Astrocyte of the spinal cord (primary cell): ENCODE results near the gene KCNH2.

Source experiments
- DNase-seq: peaks from one replicate; pipeline ENCODE4 v3.0.0; 2011; ENCODE audit warnings: low read depth, low spot score
- H3K4me3 ChIP-seq: 2 replicates; pipeline ENCODE4 v1.5.1; 2011; ENCODE audit warnings: low read depth, mild to moderate bottlenecking, low read length, moderate library complexity
- in situ Hi-C: cut with HindIII; loops from 2 replicates; pipeline ENCODE4 v1.10.0; 2017; ENCODE audit warnings: low sequenced_read_pairs
- TF ChIP-seq, protein P1 (sequence below): IDR thresholded peaks from 2 replicates; pipeline ENCODE4 v1.5.1; 2012; ENCODE audit warnings: low read depth, mild to moderate bottlenecking, low read length, inconsistent platforms

Gene KCNH2

DNA sequence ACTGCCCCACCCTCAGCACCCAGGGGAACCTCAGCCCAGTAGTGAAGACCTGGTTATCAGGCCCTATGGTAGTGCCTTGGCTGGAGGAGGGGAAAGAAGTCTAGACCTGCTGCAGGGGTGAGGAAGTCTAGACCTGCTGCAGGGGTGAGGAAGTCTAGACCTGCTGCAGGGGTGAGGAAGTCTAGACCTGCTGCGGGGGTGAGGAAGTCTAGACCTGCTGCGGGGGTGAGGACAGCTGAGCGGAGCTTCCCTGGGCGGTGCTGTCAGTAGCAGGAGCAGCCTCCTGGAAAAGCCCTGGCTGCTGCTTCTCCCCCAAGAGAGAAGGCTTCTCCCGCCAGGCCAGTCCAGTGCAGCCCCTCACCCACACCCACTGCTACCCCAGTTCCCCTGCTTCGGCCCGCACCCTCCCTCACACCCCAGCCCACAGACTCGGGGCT is 19.0 kb upstream of the KCNH2 start:
- H3K4me3 ChIP-seq, result no peak overlapping the region
- in situ Hi-C loops, result no loop called here
- no peak for DNase-seq
- TF ChIP-seq, protein P1, sequence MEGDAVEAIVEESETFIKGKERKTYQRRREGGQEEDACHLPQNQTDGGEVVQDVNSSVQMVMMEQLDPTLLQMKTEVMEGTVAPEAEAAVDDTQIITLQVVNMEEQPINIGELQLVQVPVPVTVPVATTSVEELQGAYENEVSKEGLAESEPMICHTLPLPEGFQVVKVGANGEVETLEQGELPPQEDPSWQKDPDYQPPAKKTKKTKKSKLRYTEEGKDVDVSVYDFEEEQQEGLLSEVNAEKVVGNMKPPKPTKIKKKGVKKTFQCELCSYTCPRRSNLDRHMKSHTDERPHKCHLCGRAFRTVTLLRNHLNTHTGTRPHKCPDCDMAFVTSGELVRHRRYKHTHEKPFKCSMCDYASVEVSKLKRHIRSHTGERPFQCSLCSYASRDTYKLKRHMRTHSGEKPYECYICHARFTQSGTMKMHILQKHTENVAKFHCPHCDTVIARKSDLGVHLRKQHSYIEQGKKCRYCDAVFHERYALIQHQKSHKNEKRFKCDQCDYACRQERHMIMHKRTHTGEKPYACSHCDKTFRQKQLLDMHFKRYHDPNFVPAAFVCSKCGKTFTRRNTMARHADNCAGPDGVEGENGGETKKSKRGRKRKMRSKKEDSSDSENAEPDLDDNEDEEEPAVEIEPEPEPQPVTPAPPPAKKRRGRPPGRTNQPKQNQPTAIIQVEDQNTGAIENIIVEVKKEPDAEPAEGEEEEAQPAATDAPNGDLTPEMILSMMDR, result no peak

DNA sequence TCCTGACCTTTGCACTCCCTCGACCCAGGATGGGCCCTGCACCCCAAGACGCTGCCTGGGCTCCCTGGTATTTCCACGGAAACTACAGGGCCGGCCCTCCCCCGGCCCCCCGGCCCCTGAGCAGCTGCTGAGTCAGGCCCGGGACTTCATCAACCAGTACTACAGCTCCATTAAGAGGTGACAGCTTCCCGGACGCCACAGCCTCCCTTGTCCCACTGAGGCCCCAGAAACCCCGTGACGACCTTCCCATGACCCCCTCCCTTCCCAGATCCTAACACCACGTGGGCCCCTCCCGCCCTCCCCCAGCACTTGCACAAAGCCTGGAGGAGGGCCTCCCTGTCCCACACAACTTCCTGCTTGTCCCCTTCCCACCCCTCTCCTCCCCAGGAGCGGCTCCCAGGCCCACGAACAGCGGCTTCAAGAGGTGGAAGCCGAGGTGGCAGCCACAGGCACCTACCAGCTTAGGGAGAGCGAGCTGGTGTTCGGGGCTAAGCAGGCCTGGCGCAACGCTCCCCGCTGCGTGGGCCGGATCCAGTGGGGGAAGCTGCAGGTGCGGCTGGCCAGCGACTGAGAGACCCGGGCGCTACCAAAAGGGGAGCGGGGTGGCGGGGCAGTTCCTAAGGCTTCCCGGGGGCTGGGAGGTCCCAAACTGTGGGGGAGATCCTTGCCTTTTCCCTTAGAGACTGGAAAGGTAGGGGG is 18.4 kb upstream of the KCNH2 start:
- no peak for DNase-seq
- no peak overlapping the region for H3K4me3 ChIP-seq
- TF ChIP-seq, protein P1, result no peak
- in situ Hi-C loops, result no loop called here

DNA sequence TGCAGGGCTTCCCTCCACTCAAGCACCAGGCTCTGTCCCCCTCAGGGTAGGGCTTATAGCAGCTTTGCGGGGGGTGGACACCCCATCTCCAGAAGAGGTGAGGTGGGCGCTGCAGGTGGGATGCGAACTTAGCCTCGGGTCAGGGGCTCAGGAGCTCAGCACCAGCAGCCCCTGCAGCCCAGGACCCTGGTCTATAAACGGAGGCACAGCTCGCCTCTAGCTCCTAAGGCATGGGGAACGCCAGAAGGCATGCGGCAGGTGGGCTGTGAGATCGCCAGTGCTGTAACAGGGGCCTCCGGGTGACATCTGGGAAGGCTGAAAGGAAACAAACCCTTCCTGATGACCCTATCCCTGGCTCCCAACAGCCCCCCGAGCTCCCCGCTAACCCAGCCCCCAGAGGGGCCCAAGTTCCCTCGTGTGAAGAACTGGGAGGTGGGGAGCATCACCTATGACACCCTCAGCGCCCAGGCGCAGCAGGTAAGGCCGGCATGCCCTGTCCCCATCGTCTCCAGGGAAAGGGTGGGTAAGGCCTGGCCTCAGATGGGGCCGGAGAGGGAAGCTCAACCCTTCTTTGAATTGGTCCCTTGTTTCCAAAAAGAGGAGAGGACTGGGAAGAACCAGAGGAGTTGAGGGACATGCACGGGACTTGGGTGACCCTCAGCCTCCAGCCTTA is 16.9 kb upstream of the KCNH2 start:
- in situ Hi-C loops, result no loop called here
- H3K4me3 ChIP-seq, result no peak overlapping the region
- DNase-seq, result no peak
- TF ChIP-seq, protein P1, result no peak

DNA sequence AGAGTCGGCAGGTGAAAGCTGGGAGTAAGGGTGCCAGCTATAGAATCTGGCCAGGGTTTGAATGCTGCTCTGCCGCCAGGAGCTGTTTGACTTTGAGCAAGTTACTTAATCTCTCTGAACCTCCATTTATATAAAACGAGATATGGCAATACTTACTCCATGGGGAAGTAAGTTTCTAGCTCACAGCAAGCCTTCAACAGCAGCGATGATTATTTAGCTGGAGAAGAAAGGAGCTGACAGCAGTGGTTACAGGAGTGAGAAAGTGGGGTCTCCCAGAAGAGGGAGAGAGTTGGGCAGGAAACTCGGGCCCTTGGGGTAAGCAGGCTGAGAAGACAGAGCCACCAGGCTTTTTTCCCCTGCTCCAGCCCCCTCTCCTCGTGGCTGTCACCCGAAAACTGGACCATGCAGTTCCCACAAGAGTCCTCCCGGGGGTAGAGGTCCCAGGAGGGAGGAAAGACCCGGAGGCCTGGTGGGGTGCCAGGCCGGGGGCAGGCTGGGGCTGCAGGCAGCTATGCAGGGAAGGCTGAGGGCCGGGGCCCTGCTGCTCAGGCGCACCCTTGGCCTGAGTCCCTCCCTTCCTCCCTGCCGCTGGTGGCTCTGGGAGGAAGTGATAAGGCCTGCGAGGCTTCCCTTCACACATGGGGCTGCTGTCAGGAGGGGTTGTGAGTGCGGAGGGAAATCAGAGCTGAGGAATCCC is 16.2 kb upstream of the KCNH2 start:
- in situ Hi-C loops, result no loop called here
- DNase-seq, result no peak
- TF ChIP-seq, protein P1, result no peak
- no peak overlapping the region for H3K4me3 ChIP-seq

DNA sequence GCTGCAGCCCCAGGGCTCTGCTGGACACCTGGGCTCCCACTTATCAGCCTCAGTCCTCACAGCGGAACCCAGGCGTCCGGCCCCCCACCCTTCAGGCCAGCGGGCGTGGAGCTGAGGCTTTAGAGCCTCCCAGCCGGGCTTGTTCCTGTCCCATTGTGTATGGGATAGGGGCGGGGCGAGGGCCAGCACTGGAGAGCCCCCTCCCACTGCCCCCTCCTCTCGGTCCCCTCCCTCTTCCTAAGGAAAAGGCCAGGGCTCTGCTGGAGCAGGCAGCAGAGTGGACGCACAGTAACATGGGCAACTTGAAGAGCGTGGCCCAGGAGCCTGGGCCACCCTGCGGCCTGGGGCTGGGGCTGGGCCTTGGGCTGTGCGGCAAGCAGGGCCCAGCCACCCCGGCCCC is 15.4 kb upstream of the KCNH2 start:
- TF ChIP-seq, protein P1, result no peak
- no peak overlapping the region for H3K4me3 ChIP-seq
- in situ Hi-C loops, result no loop called here
- no peak for DNase-seq

DNA sequence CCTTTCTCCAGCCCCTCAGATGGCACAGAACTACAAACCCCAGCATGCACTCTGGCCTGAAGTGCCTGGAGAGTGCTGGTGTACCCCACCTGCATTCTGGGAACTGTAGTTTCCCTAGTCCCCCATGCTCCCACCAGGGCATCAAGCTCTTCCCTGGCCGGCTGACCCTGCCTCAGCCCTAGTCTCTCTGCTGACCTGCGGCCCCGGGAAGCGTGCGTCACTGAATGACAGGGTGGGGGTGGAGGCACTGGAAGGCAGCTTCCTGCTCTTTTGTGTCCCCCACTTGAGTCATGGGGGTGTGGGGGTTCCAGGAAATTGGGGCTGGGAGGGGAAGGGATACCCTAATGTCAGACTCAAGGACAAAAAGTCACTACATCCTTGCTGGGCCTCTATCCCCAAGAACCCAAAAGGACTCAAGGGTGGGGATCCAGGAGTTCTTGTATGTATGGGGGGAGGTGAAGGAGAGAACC is 14.7 kb upstream of the KCNH2 start:
- TF ChIP-seq, protein P1, result no peak
- H3K4me3 ChIP-seq, result no peak overlapping the region
- no peak for DNase-seq
- in situ Hi-C loops, result no loop called here
